CD4-positive, alpha-beta memory T cell (primary cell): ENCODE measurements around the gene PLAC9. TPM values are rescaled to one million over a fixed set of nuclear protein-coding genes. Genes with fewer than 3 reads are reported as not detected.

Experiments used
- polyA plus RNA-seq, 2 donors: library from polyadenylated mRNA; unstranded; fragments of 300-500 nt; fragmentation: Illumina TruSeq; gene quantifications; one replicate each; pipeline ENCODE4 v1.2.3, GENCODE V29; 2021
- total RNA-seq, 2 experiments: library from RNA; stranded (reverse); gene quantifications; one replicate each; pipeline ENCODE4 v1.2.3, GENCODE V29; 2021

PLAC9 gene
- total and polyA plus RNA-seq, 4 experiments from 2014 or later = 0.81 TPM; not detected in 3

Other genes with a start within 250 kb of the PLAC9 start
- gene SFTPD, start 183.6 kb upstream of the PLAC9 start, total RNA-seq = not detected
- gene SFTPD, start 183.6 kb upstream of the PLAC9 start, polyA plus RNA-seq = not detected
- gene TMEM254, start 54.1 kb upstream of the PLAC9 start, total RNA-seq = 10 to 100 TPM; 14.2 to 16.6 TPM
- gene TMEM254, start 54.1 kb upstream of the PLAC9 start, polyA plus RNA-seq = 10 to 100 TPM; 35.6 to 49.4 TPM
- gene ANXA11, start 72.8 kb downstream of the PLAC9 start, total RNA-seq = 100 to 1,000 TPM; 202 to 211 TPM
- 100 to 1,000 TPM; 173 to 342 TPM for gene ANXA11, start 72.8 kb downstream of the PLAC9 start, polyA plus RNA-seq
- gene MAT1A, start 156.9 kb downstream of the PLAC9 start, total RNA-seq = not detected
- not detected for gene MAT1A, start 156.9 kb downstream of the PLAC9 start, polyA plus RNA-seq
- gene DYDC1, start 224.0 kb downstream of the PLAC9 start, total RNA-seq = not detected
- gene DYDC1, start 224.0 kb downstream of the PLAC9 start, polyA plus RNA-seq = not detected
- gene DYDC2, start 224.1 kb downstream of the PLAC9 start, total RNA-seq = not detected
- not detected for gene DYDC2, start 224.1 kb downstream of the PLAC9 start, polyA plus RNA-seq